ENCODE data around the gene UBL4B.

- TF ChIP-seq EZH2 (IDR thresholded peaks at IDR 0.05; ENCODE audit: borderline replicate concordance) (no peak), CTCF (IDR thresholded peaks at IDR 0.05; ENCODE audit: poor library complexity) (no peak), EZH2phosphoT487 (IDR thresholded peaks at IDR 0.05; ENCODE audit: low read depth, severe bottlenecking, unreplicated experiment) (no peak)
Measured at GRCh38 chr1:110119843-110120242, 7.6 kb downstream of the UBL4B start.
